ENCODE measurements around the gene C3orf33.
A peak's percentile ranks its signal among the peaks of the same experiment; 100 is the strongest.
"Not testable (repeated sequence)": the region's sequence is repeated elsewhere in the genome, so short reads cannot be mapped to it uniquely, and the experiment has no call there.

Gene C3orf33, protein sequence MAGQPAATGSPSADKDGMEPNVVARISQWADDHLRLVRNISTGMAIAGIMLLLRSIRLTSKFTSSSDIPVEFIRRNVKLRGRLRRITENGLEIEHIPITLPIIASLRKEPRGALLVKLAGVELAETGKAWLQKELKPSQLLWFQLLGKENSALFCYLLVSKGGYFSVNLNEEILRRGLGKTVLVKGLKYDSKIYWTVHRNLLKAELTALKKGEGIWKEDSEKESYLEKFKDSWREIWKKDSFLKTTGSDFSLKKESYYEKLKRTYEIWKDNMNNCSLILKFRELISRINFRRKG
- 0.62 to 1.2 reads per million in 2 donors for total RNA-seq

DNA sequence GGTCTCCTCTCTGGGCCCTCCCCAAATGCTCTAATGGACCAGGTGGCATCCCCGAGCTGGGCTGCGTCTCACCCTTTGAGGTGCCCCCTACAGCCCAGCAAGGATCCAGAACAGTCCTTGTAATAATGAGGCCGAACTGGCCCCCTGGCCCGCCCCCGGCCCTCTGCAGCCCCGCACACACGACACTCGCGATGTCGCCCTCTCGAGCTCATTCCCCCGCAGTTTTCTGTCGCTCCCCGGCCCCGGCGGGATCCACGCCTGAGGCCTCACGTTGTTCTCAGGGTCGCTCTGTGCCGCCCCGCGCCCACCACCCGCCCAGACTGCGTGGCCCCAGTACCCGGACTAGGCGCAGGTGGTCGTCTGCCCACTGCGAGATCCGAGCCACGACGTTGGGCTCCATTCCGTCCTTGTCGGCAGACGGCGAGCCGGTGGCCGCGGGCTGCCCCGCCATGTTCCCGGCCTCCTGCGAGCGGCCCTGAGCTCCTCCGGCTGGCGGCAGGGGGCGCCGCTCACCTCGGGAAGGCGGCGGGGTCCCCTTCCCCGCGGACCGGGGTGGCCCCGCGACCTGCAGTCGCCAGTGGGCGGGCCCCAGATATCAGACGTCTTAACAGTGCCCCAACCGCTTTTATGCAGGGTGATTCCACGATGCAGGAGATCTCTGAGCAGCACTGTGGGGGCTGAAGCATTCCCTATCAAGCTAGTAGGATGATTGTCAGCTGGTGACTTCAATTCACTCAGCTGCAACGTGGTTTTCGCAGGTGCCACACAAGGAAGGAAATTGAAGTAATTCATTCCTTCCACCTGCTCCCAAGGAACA, at the start of gene C3orf33:
TSS of gene C3orf33 (minus strand) at position 477 of the 817 bp plus-strand sequence. CDS start at position 451, 26 bp downstream.
- DNase-seq, result peak; percentile 56 to 80 (median 67)

DNA sequence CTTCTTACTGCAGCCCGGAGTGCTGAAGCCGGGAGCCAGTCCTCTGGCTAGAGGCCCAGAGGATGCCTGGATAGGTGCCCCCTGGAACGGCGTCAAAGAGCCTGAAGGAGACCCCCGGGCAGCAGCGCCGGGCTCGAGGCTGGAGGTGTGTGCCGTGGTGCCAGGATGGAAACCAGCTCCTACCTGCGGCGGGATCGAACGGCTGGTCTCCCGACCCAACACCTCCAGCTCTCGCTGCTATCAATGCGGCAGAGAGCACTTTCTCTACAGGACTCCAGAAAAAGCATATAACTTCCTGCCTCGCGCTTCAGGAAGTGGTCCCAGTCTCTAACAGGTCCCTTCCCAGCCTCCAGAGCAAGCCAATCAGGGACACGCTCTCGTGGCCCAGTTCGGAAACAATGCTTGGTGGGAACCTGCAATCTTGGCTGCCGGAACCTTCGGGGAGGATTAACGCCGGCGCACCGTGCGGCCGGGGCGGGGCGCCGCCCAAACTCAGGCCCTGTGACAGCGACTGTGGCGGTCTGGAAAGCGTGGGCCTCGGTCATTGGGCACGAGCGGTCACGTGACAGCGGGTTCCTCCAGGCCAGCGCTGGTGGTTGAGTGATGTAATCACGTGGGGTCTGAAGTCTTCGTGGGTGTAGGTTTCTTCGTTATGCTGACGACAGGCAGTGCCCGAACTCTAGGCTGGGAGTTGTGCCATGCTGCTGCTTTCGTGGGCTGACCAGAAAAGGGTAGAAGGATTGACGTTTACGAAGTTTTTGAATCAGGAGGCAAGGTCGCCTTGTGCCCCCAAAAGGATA, 48.3 kb upstream of the C3orf33 start, which contains the start of gene SLC33A1:
TSS of gene SLC33A1 (minus strand) at position 287 of the 800 bp plus-strand sequence. CDS start 430 bp downstream, outside the sequence.
- DNase-seq, result peak; percentile 96 to 100 (median 98)

DNA sequence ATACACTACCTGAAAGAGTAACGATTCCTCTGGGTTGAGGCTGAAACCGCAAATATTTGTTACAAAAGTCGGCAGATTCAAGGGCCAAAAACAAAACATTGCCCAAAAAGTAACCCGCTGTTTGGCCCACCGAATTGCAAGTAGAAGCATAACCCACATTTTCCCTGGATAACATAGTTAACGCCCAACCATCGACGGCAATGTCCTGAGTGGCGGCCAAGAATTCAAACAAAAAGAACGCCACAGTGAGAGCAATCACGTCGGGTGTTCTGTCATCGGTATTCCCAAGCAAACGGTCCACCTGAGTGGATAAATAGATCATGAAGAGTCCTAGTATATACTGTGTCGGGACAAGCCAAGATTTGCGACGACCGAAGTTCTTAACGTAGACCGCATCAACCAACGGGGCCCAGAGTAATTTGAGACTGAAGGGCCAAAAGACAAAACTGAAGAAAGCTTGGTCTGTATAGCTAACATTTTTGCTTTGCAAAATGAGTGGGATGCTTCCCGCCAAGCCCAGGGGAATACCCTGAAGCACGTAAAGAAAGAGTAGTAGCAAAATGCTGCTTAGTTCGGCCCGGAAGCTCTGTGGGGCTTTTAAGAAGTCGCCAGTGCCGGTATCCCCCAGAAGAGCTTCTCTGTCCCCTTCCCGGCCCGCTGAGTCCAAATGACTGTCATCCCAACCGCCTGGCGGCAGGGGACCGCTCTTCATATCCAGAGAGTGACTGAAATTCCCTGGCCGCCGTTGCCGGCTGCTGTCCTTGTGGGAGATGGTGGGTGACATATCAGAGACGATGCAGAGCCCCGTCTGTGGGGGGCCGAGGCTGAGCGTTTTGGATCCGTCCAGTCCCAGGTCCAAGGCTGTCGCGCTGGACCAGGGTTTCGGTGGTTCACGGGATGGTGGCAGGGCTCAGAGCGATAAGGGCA, 47.4 kb upstream of the C3orf33 start:
- peak; percentile 13 to 46 (median 19) for DNase-seq

DNA sequence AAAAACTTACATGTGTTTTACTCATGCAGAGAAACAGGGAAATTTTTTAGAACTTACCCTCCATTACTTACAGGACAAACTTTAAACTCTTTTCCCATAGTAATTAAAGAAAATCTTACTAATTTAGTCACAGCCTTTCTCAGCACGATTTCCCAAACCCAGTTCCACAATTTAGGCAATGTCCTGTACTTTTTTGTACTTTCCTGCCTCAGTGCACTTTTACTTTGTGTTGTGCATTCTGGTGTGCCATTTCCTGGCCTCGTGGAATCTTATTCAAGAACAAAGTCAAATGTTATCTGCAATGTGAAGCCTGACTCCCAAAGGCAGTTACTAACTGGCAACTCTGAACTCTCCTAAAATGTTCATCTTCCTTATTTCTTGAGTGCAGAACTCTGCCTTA, 46.3 kb upstream of the C3orf33 start:
- DNase-seq, result no peak

DNA sequence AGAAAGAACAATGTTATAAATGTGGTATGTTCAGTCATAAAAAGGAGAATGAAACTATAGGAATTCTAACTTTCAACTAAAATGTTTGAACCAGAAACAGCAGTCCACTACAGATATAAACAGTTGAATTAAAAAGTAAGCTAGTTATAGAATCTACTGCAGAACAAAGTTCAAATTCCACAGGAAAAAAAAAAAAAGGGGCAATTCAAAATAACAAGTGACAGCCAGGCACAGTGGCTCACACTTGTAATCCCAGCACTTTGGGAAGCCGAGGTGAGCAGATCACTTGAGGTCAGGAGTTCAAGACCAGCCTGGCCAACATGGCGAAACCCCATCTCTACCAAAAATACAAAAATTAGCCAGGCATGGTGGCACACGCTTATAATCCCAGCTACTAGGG, 43.3 kb upstream of the C3orf33 start:
- DNase-seq, result not testable (repeated sequence)

DNA sequence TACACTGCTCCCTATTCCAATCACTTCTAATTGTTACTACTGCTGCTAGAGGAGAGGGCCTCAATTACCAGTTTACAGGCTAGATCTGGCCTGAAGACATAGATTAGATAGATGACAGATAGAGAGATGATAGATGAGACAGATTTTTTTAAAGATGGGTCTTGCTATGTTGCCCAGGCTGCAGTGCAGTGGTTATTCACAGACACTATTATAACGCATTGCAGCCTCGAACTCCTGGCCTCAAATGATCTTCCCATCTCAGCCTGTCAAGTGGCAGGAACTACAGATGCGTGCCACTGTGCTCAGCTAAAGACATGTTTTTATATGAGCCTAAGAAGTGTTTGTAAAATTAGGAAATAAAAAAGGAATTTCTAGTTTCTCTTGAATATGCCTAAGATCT, 41.9 kb upstream of the C3orf33 start:
- DNase-seq, result no peak

DNA sequence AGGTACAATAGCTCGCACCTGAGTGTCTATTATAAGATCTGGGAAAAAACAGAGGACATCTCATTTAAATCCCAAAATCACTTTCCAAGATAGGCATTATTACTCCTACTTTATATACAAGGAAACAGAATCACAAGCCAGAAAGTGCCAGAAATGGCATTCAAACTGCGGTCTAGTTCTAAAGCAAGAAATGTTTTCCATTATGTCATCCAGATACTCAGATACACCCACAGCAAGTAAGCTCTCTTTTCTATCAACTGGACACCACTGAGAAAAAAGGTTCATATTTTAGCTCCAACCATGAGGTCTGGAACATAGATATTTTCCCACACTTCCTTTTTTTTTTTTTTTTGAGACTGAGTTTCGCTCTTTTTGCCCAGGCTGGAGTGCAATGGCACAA, 40.0 kb upstream of the C3orf33 start:
- DNase-seq, result no peak

DNA sequence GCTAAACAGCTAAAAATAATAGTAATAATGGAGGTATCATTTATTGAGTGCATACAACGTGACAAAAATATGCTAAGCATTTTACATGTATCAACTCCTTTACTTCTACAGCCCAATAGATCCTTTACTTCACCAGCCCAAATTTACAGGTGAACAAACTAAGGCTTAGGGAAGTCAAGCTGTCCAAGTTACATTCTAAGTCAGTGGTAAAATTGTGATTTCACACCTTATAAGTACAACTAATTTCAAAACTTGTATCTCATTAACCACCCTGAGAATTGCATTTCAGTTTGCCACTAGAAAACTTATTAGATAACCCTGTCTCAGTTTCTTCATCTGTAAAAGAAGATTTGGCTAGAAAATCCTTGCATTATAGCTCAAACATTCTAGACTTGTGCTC, 37.5 kb upstream of the C3orf33 start:
- DNase-seq, result no peak

DNA sequence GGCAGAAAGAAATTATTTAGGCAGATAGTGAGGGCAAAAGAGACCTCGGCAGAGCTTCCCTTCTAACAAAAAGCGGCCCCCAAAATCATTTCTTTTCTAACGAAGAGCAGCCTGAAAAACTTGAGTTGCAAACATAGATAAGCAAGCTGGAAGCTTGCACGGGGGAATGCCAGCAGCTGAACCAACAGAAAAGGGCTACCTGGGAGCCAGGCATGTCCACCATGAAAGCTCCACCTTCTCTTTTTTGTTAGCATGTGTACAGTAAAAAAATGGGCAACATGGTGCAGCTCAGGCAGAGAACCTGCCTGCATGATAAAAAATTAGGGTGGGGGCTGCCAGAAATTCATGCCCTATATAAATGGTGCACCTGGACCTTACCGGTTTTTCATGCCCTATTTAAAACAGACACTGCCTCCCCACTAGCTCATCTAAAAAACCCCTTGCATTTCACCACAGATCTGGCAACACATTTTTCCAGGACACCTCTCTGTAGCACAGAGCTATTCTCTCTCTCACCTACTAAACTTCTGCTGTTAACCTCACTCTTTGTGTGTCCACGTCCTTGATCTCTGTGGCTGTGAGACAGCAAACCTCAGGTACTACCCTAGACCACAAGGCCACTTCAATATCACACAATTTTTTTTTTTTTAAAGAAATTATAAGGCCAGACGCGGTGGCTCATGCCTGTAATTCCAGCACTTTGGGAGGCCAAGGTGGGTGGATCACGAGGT, 29.4 kb upstream of the C3orf33 start:
- DNase-seq, result peak in 2 of 5 experiments; percentile 28 to 48

DNA sequence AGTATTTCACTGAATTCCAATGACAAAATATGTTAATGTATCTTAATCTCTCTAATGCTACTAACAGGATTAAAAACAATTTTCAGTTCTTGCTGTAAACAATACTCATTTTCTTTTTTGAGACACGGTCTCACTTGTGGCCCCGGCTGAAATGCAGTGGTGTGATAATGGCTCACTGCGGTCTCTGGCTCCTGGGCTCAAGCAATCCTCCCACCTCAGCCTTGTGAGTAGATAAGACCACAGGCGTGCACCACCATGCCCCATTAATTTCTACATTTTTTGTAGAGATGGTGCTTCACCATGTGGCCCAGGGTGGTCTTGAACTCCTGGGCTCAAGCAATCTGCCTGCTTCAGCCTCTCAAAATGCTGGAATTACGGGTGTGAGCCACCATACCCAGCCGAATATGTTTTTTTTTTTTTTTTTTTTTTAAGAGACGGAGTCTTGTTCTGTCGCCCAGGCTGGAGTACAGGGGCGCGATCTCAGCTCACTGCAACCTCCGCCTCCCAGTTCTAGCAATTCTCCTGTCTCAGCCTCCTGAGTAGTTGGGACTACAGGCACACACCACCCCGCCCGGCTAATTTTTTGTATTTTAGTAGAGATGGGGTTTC, 22.5 kb upstream of the C3orf33 start:
- DNase-seq, result not testable (repeated sequence)

DNA sequence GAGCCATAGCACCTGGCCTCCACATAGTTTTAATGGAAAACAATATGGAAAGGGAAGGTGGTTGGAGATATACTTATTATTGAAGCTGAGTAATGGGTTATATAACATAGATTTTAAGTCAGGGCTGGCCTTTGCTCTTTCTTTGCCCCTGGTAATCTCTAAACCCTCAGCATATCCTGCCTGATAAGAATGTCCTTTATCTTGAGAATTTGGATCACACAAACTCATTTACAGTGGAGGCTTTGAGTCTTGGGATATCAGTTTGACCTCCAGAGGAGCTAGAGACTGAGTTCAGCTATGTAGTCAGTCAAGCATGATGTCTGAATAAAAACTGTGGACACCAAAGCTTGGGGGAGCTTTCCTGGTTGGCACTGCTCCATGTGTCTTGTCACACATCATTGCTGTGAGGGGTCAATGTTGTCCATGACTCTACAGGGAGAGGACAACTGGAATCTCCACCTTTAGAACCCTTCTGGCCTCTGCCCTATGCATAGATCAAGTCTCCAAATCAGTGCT, 9.0 kb upstream of the C3orf33 start:
- no peak for DNase-seq

DNA sequence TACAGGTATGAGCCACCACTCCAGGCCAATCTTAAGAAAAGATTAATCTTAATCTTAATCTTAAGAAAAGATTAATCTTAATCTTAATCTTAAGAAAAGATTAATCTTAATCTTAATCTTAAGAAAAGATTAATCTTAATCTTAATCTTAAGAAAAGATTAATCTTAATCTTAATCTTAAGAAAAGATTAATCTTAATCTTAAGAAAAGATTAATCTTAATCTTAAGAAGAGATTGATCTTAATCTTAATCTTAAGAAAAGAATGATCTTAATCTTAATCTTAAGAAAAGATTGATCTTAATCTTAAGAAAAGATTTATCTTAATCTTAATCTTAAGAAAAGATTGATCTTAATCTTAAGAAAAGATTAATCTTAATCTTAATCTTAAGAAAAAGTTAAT, 7.1 kb upstream of the C3orf33 start:
- DNase-seq, result not testable (repeated sequence)

DNA sequence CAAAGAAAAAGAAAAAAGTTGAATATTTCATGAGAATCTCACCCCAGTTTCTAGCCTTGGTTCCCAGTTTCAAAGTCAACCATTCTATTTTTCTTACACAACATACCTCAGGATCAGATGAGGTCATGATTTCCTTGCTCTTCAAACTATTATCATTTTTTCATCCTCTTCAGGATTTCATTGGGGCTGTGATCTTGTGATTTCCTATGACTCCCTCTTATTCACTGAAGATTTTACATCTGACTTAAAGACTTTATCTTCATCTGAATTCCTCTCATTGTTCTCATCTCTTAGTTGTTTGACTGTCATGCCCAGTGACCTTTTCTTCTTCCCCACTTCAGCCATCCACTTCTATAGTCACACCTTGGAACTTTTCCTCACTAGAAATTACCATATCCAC, 3.1 kb upstream of the C3orf33 start:
- DNase-seq, result no peak

DNA sequence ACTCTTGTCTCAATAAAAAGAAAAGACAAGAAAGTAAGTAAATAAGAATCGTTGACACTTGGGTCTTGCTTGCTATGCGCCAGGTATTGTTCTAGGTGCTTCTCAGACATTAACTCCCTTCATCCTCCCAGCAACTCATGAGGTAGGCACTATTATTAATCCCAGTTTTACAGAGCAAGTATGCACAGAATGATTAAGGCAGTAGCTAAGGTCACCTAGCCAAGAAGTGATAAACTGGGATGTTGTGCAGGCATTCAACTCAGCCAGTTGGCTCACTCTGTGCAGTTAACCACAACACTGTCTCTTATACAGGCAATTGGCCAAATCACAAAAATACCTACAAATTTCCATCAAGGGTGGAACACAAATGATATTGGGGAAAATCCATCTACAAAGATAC, 1.7 kb upstream of the C3orf33 start:
- no peak for DNase-seq

DNA sequence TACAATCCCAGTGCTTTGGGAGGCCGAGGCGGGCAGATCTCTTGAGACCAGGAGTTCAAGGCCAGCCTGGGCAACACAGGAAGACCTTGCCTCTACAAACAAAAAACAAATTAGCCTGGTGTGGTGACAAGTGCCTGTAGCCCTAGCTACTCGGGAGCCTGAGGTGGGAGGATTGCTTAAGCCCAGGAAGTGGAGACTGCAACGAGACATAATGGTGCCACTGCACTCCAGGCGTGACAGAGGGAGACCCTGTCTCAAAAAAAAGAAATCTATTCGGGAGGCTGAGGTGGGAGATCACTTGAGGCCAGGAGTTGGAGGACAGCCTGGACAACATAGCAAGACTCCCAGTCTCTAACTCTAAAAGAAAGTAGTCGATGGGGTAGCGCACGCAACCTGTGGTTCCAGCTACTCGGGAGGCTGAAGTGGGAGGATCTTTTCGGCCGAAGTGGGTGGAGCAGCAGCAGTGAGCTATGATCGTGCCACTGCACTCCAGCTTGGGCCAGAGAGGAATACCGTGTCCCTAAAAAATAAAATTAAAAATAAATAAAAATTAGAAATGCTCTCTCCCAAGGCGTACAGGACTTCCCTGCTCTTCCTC, 775 bp downstream of the C3orf33 start:
- peak in 3 of 5 experiments; percentile 0 to 53 (median 15) for DNase-seq

DNA sequence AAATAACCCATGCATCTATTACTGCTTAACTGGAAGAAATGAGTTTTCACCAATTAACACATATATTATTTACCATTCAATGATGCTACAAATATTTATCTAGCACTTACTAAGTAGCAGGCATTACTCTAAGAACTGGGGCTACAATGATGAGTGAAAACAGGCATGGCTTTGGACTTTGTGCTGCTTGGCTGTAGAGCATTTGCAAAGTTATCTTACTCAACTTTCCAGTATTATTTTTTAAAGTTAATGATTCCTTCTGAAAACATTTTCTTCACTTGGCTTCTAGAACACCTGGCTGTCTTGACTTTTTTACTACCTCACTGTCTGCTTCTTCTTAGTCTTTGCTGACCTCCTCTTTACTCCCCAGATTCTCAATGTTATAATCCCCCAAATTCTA, 1.8 kb downstream of the C3orf33 start:
- DNase-seq, result no peak

DNA sequence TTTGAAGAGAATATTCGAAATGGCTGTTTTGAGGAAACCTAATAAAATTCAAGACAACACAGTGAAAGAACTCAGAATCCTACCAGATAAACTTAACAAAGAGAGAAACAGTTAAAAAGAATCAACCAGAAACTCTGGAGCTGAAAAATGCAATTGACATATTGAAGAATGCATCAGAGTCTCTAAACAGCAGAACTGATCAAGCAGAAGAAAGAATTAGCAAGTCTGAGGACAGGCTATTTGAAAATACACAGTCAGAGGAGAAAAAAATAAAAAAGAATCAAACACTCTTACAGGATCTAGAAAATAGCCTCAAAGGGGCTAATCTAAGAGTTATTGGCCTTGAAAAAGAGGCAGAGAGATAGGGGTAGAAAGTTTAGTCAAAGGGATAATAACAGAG, 13.5 kb downstream of the C3orf33 start:
- DNase-seq, result no peak

DNA sequence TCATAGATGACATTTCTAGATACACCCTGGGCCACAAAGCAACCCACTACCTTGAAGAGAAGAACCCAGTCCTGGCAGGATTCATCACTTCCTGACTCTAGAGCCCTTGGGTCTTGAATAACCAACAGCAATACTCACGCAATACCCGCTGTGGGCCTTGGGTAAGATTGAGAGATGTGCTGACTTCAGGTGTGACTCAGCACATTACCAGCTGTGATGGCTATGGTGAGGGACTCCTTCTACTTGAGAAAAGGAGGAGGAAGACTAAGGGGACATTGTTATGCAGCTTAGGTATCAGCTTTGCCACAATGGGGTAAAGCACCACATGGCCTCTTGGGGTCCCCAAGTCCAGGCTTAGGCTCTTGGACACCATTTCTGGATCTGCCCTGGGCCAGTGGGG, 14.9 kb downstream of the C3orf33 start:
- peak in 1 of 5 experiments; percentile 50 for DNase-seq

DNA sequence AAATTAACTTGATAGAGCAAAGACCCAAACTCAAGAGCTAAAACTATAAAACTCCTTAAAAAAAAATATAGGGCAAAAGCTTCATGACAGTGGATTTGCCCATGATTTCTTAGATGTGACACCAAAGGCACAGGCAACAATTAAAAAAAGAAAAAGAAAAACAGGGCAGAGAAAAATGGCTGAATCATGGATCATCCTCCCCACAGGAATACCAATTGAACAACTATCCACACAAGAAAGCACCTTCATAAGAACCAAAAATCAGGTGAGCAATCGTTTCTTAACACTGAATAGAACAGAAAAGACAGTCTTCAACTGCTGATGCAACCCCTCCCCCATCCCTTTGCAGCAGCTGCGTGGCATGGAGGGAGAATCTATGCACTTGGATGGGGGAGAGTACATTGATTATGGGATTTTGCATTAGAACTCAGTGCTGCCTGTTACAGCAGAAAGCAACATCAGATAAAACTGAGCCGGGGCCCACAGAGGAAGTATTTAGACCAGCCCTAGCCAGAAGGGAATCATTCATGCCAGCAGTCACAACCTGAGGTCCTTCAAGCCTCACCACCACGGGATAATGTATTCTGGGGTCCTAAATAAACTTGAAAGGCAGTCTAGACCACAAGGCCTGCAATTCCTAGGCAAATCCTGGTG, 15.7 kb downstream of the C3orf33 start:
- DNase-seq, result no peak

All from T-helper 2 cell (primary cell).